HCT116 (cell line): ENCODE data around the gene FOXD4L4. TPM values are rescaled to one million over a fixed set of nuclear protein-coding genes. Genes with fewer than 3 reads are reported as not detected.

ENCODE experiments used
- total RNA-seq: library from RNA; stranded (reverse); gene quantifications from one replicate; pipeline ENCODE4 v1.2.1, GENCODE V29; 2021; ENCODE audit not compliant: unreplicated experiment

Gene FOXD4L4
- total RNA-seq, 1 experiment from 2014 or later: 0.52 TPM

Other genes with a start within 250 kb of the FOXD4L4 start
- 84.9 TPM for gene ZNG1E, start 61.2 kb upstream of the FOXD4L4 start, total RNA-seq